Mesodermal cell (in vitro differentiated cells): ENCODE data around the gene TAF6.
A peak's percentile ranks its signal among the peaks of the same experiment; 100 is the strongest.

Experiments
- H3K27ac ChIP-seq: 2 replicates; pipeline ENCODE4 v1.7.0; 2013; ENCODE audit warnings: mild to moderate bottlenecking, low read depth, low read length, moderate library complexity; ENCODE audit not compliant: severe bottlenecking
- H3K36me3 ChIP-seq: 2 replicates; pipeline ENCODE4 v1.7.1; 2013; ENCODE audit warnings: mild to moderate bottlenecking, low read length, moderate library complexity; ENCODE audit not compliant: control insufficient read depth, insufficient read depth
- H3K4me1 ChIP-seq: one replicate; pipeline ENCODE4 v1.7.1; 2013; ENCODE audit warnings: mild to moderate bottlenecking, low read length; ENCODE audit not compliant: insufficient read depth, control insufficient read depth, poor library complexity, severe bottlenecking
- H3K4me3 ChIP-seq: 2 replicates; pipeline ENCODE4 v1.7.0; 2013; ENCODE audit warnings: low read length, control low read depth, mild to moderate bottlenecking; ENCODE audit not compliant: insufficient read depth, poor library complexity, severe bottlenecking; ENCODE audit errors: extremely low read depth
- H3K9me3 ChIP-seq: 2 replicates; pipeline ENCODE4 v1.7.1; 2013; ENCODE audit warnings: mild to moderate bottlenecking, low read length, moderate library complexity; ENCODE audit not compliant: control insufficient read depth
- WGBS, 2 experiments: methylation state at CpG; one replicate each; pipeline ENCODE4 v1.1.5; 2013; ENCODE audit warnings: missing lambda C conversion rate in 2 of 2; ENCODE audit not compliant: insufficient coverage in 2 of 2; 5-methylcytosine and 5-hydroxymethylcytosine counted together

Gene TAF6

DNA sequence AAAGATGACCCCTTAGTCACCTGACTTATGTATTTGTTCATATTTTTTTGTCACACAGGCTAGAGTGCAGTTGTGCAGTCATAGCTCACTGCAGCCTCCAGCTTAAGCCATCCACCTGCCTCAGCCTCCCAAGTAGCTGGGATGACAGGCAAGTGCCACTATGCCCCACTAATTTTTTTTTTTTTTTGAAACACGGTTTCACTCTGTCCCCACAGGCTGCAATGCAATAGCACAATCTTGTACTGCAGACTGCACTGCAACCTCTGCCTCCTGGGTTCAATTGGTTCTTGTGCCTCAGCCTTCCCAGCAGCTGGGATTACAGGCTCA is 9.4 kb upstream of the TAF6 start:
- Histone ChIP-seq H3K27ac (no peak overlapping the region), H3K36me3 (peaks cover 19% of the 10 kb centered on the region), H3K9me3 (no peaks in the 10 kb centered on the region), H3K4me1 (peaks cover 4% of the 10 kb centered on the region), H3K4me3 (no peak overlapping the region)
- 57 to 88% methylated on average over 1 of the region's 1 CpG for WGBS, 2 experiments

DNA sequence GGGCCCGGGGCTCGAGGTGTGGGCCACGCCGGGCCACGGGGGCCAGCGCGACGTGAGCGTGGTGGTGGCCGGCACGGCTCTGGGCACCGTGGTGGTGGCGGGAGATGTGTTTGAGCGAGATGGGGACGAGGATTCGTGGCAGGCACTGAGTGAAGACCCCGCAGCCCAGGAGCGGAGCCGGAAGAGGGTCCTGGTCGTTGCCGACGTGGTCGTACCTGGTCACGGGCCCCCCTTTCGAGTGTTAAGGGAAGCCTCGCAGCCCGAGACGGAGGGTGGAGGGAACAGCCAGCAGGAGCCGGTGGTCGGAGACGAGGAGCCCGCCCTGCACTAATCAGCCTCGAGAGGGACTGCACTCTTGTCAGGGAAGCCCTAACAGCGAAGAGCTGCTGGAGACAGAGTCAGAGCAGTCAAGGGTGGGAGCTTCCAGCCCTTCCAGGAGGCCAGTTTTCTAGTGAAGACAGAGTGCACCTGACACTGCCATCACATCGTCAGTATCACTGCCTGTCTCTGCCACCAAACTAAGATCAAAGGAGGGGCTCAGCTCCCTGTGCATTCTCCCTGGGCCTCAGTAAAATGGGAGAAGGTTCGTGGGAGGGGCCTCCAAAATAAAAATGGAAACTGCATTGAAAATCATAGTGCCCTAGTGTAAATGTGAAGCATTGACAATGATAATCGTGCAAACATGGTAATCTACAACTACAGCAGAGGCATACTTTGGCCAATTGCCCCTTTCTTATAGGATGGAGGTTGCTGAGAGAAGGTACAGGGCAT is 8.9 kb upstream of the TAF6 start:
- Histone ChIP-seq H3K27ac (no peak overlapping the region), H3K4me1 (peaks cover 4% of the 10 kb centered on the region), H3K9me3 (no peaks in the 10 kb centered on the region), H3K36me3 (peaks cover 23% of the 10 kb centered on the region), H3K4me3 (peak overlapping the region; percentile 84)
- WGBS, 2 experiments = 8% methylated on average over 35 to 37 of the region's 37 CpGs

DNA sequence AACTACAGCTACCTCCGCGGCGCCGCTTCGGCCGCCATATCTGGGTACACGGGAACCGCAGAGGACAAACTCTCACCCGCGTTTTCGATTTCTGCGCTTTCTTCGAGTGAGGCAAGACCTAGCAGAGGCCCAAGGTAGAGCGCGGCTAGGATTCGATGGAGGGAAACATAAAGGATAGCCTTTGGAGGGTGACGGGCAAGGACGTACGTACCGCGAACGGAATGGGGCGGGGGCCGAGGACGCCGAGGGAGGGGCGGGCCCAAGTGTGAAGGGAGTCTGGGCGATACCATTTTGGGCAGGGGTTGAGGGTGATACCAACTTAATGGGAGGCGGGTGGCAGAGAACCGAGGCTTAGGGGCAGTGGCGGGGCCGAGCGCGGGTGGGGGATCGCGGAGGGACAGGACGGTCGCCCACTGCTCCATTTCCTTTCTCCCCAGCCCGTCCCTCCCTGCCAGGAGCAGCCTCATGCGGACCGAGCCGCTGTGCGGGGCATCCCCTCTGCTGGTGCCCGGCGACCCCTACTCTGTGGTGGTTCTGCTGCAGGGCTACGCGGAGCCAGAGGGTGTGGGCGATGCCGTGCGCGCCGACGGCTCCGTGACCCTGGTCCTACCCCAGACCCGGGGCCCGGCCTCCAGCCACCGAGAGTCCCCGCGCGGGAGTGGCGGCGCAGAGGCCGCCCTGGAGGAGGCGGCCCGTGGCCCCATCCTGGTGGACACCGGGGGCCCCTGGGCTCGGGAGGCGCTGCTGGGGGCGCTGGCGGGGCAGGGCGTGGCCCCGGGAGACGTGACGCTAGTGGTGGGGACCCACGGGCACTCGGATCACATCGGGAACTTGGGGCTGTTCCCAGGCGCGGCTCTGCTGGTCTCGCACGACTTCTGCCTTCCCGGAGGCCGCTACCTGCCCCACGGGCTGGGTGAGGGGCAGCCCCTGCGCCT is 8.0 kb upstream of the TAF6 start, which contains the start of gene MBLAC1:
MBLAC1 (plus strand) TSS at position 37 of the 935 bp plus-strand sequence; CDS start at position 466, 429 bp downstream.
- Histone ChIP-seq H3K36me3 (peaks cover 31% of the 10 kb centered on the region), H3K4me3 (peak within 1 kb of the TSS; percentile 84), H3K27ac (peak within 1 kb of the TSS; percentile 96), H3K4me1 (no peaks in the 10 kb centered on the region), H3K9me3 (no peaks in the 10 kb centered on the region)
- 0 to 1% methylated on average over 81 to 82 of the region's 85 CpGs for WGBS, 2 experiments

DNA sequence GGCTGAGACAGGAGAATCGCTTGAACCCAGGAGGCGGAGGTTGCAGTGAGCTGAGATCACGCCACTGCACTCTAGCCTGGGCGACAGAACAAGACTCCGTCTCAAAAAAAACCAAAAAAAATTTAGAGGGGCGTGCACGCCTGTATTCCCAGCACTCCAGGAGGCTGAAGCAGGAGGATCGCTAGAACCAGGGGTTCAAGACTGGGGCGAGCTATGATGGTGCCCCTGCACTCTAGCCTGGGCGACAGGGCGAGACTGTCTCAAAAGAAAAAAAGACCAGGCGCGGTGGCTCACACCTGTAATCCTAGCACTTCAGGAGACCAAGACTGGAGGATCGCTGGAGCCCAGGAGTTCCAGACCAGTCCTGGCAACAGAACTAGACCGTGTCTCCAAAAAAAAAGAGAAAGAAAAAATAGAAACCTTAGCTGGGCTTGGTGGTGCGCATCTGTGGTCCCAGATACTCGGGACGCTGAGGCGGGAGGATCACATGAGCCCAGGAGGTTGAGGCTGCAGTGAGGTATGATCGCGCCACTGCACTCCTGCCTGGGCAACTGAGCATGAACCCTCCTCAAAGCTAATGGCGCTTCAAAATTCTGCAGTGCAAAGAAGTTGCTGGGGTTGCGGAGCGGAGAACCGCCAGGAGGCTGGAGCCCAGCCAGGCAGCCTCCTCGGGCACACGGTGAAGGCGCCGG is 7.2 kb upstream of the TAF6 start:
- Histone ChIP-seq H3K9me3 (no peaks in the 10 kb centered on the region), H3K4me3 (peak overlapping the region; percentile 84), H3K36me3 (peaks cover 32% of the 10 kb centered on the region), H3K4me1 (no peaks in the 10 kb centered on the region), H3K27ac (peak overlapping the region; percentile 96)
- WGBS, 2 experiments = 16 to 21% methylated on average over 26 to 27 of the region's 29 CpGs

DNA sequence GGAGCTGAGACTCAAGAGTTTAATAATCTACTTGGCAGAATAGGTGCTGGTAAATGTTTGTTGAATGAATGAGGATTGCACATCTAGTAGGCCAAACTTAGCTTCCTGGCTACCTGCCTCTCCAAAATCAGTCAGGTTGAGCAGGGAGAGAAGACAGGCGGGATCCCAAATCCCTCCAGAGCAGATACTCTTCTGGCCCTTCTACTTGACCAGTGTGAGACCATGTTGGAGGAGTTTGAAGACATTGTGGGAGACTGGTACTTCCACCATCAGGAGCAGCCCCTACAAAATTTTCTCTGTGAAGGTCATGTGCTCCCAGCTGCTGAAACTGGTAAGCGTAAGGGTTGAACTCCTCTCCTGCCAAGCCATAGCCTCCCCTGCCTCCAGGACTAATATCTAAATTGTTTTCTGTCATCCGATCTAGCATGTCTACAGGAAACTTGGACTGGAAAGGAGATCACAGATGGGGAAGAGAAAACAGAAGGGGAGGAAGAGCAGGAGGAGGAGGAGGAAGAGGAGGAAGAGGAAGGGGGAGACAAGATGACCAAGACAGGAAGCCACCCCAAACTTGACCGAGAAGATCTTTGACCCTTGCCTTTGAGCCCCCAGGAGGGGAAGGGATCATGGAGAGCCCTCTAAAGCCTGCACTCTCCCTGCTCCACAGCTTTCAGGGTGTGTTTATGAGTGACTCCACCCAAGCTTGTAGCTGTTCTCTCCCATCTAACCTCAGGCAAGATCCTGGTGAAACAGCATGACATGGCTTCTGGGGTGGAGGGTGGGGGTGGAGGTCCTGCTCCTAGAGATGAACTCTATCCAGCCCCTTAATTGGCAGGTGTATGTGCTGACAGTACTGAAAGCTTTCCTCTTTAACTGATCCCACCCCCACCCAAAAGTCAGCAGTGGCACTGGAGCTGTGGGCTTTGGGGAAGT is 5.4 kb upstream of the TAF6 start:
- 100% methylated on average over 2 of the region's 4 CpGs; no CpG with 5 or more reads in 1 of the 2 experiments for WGBS, 2 experiments
- H3K4me1 ChIP-seq = peaks cover 3% of the 10 kb centered on the region
- peaks cover 32% of the 10 kb centered on the region for H3K36me3 ChIP-seq
- H3K9me3 ChIP-seq = no peaks in the 10 kb centered on the region
- H3K27ac ChIP-seq = no peak overlapping the region
- H3K4me3 ChIP-seq = no peak overlapping the region

DNA sequence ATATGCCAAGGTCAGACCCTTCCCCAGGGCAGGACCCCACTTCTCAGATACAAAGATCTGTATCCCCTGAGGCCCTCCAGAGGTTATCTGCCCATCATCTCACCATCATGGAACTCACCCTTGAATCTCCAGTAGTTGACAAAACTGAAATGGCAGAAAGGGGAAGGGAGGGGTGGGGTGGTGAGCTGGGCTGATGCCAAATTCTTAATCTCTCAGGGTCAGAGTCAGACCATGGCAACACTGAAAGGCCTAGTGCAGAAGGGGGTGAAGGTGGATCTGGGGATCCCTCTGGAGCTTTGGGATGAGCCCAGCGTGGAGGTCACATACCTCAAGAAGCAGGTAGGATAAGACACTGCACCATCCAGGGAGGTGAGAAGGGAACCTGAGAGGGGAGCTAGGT is 3.4 kb upstream of the TAF6 start:
- WGBS, 2 experiments = 88% methylated on average over 1 of the region's 1 CpG; no CpG with 5 or more reads in 1 of the 2 experiments
- Histone ChIP-seq H3K36me3 (peaks cover 33% of the 10 kb centered on the region), H3K9me3 (no peaks in the 10 kb centered on the region), H3K4me1 (peaks cover 3% of the 10 kb centered on the region), H3K4me3 (no peak overlapping the region), H3K27ac (no peak overlapping the region)

DNA sequence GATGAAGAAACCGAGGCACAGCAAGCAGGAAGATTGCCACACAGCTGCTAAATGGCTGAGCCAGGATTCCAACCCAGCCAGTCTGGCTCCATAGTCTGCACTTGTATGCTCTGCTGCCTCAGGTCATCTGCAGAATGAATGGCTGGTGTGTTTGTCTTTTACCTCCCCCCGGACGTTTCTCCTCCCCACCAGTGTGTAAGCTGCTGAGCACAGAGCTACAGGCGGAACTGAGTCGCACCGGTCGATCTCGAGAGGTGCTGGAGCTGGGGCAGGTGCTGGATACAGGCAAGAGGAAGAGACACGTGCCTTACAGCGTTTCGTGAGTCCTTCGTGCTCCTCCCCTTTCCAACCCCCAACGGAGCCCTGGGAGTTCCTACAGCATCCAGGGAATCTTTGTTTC is 2.9 kb upstream of the TAF6 start:
- H3K4me1 ChIP-seq = peaks cover 3% of the 10 kb centered on the region
- no peaks in the 10 kb centered on the region for H3K9me3 ChIP-seq
- no peak overlapping the region for H3K4me3 ChIP-seq
- H3K27ac ChIP-seq = no peak overlapping the region
- WGBS, 2 experiments = 78 to 89% methylated on average over 10 to 12 of the region's 13 CpGs
- peaks cover 35% of the 10 kb centered on the region for H3K36me3 ChIP-seq

DNA sequence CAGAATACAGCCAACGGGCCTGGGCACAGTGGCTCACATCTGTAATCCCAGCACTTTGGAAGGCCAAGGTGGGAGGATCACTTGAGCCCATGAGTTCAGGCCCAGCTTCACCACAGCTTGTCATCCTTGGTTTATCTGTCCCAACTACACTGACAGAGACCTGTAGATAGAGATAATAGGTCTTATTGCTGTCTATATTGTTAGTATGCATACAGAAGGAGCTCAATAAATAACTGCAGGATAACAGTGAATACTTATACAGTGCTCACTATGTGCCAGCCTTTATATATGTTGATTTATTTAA is 1.5 kb upstream of the TAF6 start:
- WGBS, 2 experiments = 55 to 67% methylated on average over 1 of the region's 1 CpG
- Histone ChIP-seq H3K36me3 (peaks cover 47% of the 10 kb centered on the region), H3K27ac (no peak overlapping the region), H3K4me1 (peaks cover 3% of the 10 kb centered on the region), H3K4me3 (peak overlapping the region; percentile 93), H3K9me3 (no peaks in the 10 kb centered on the region)

DNA sequence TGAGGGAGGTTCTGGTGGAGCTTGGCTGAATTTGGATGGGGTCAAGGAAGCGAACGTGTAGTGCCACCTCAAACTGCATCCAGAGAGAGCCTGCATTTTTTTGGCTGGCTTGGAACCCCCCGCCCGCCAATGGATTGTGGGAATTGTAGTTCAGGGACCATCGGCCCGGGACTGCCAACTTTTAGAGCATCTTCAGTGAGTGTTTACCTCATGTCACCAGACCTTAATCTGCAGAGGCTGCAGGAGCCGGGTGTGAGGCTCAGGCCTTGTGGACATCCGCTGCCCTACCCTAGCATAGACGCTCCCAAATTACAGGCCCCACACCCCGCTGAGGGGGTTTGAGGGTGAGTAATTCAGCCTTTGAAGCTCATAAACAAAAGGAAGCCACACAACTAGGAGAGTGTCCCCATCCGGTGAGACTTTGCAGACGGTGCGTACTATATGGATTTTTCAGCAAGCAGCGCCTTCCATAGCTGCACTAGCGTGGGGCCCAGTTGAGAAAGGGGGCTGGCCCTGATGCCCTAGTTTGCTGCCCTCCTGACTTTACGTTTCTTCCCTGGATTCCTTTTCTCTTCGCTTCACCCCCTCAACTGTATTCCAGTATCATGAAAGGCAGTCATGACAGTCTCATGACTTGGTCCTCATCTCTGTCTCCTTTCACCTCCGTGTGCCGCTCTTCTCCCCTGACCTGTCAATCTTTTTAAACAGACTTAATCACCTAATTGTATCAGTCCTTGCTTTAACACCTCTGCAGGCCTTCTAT is 993 bp upstream of the TAF6 start:
- WGBS, 2 experiments = 16 to 22% methylated on average over 13 to 16 of the region's 19 CpGs
- Histone ChIP-seq H3K4me1 (peaks cover 3% of the 10 kb centered on the region), H3K9me3 (no peaks in the 10 kb centered on the region), H3K4me3 (peak overlapping the region; percentile 93), H3K27ac (peak overlapping the region; percentile 99), H3K36me3 (peaks cover 45% of the 10 kb centered on the region)
